Amygdala (tissue), 56 donors: ENCODE measurements around the gene FASTK.
A peak's percentile ranks its signal among the peaks of the same experiment; 100 is the strongest.

ENCODE experiments used
- DNase-seq, 56 donors: peaks; one replicate each; lab custom pipeline; 2025; lab: John Stamatoyannopoulos, UW

FASTK gene

GRCh38 chr7:151080522-151081169 is at the start of gene FASTK:
TSS of gene FASTK (minus strand) at chr7:151080809. CDS start at chr7:151080766, 43 bp downstream.
- DNase-seq: peak; percentile 25 to 96 (median 86)

DNA sequence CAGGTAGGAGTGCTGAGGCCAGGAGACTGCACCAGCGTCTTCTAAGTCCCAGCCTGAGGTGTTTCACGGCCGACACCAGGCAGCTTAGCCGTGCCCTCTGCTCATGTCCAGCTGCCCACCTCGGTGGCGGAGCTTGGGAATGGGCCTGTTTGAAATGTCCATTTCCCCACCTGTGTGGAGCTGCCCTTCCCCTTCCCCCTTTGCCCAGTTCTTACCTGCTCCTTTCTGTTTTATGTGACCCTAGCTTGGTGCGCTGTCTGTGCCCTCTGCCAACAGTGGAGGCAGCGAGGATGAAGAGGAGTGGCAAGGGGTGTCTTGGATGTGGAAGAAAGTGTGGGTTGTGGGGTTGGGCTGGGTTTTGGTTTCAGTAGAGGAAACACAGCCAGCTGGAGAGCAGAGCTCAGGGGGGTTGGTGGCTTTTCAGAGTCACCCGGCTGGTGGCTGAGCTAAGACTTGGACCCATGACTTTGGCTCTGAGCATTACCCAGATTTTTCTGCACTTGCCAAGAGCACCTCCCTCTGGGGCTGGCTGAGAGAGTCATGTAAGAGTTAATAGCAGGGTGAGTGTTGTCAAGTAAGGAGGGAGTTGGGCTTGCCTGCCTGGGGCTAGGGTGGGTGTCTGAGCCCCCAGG is 49.5 kb upstream of the FASTK start:
- DNase-seq: no peak

GRCh38 chr7:151129117-151129959 is 48.7 kb upstream of the FASTK start:
- no peak for DNase-seq

DNA sequence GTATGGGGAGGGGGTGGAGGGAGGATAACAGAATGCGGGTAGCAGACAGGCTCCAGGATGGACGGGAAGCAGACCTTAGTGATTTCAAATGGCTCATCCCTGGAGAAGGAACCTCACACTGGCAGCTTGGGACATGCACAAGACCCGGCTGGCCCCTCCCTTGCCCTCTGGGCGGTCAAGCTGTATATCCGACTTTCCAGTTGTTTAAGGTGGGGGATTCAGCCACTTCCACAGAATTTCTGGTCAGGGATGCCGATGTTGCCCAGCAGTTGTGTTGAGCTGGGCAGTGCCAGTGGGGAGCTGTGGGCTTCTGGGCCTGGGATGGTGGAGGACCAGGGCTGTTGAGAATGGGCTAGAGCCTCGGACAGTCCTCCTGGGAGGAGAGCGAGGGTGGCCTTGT is 48.1 kb upstream of the FASTK start:
- DNase-seq: no peak

GRCh38 chr7:151128144-151128543 is 47.5 kb upstream of the FASTK start:
- DNase-seq: no peak

DNA sequence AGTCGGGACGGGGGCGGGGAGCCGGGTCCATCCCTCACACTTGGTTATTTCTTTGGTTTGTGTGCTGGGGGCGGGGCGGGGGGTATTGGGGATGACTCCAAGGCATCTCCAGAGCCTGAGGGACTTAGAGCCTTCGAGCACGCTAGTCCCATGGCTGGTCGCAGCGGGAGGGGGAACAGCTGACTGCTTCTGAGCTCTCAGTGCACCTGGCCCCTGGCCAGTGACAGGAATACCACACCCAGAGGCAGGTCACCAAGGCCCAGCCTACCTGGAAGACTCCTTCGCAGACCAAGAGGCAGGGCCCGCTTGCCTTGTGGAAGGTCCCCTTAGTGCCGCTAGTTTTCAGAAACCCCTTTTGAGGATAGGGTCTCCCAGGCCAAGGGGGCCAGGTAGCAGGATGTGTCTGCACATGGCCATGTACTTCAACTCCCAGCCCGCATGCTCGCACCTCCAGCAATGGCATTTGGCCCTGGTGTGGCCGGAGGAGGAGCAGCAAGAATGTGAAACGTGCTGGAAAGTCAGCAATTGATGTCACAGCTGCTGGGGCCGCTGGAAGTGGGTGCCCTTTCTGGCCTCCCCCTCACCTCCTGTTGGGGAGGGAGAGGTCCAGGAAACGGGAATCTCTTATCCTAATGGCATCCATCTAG is 46.0 kb upstream of the FASTK start:
- no peak for DNase-seq

- DNase-seq: no peak
These were observed 45.4 kb upstream of the FASTK start for GRCh38 chr7:151125846-151126481.

GRCh38 chr7:151125470-151125845 is 44.8 kb upstream of the FASTK start:
- DNase-seq: peak in 1 of 56 donors; percentile 23

- no peak for DNase-seq
These were observed 44.3 kb upstream of the FASTK start for GRCh38 chr7:151124899-151125399.

DNA sequence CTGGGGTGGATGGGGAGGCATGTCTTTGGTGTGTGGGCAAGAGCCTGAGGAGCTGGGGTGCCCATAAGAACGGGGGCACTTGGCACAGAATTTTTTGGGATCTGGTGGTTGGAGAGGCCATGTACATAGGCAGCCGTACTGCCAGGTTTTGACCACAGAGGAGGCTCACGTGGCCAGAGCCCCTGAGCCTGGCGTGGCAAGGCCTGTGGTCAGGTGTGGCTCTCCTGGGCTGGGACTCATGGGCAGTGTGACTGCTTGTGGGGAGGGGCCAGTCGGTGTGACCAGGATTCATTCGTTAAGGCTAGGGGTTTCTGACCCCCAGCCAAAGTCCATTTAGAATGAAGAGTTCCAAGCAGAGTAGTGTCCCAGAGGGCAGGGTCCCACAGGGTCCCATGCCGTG is 43.9 kb upstream of the FASTK start:
- DNase-seq: no peak

DNA sequence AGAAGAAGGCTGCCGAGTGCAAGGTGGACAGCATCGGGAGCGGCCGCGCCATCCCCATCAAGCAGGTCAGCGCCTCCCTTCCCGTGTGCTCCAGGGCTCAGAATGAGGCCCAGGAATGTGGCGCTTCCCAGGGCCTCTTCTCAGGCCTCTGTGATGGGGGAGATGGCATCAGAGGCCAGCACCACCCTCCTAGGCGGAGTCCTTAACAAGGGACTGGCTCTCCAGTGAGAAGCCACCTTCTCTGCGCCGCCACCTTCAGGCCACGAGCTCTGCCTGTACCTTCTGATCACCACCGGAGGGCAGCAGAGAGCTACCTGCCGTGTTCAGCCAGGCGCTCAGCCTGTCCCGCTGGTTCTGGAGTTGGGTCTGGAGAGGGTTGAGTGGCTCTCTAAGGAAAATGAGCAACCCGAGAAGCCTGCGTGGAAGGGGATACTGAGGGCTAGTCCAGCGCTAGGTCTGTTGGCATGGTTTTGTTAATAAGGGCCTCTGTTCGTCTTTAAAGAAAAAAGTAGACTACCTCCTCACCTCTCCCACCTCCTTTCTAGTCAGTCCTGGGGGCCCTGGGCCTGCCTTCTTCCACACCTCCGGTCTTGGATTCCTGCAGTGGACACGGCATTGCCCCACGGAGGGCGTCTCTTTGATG is 43.3 kb upstream of the FASTK start:
- DNase-seq: peak in 53 of 56 donors; percentile 15 to 85 (median 68)

GRCh38 chr7:151123158-151123821 is 42.7 kb upstream of the FASTK start:
- DNase-seq: no peak

DNA sequence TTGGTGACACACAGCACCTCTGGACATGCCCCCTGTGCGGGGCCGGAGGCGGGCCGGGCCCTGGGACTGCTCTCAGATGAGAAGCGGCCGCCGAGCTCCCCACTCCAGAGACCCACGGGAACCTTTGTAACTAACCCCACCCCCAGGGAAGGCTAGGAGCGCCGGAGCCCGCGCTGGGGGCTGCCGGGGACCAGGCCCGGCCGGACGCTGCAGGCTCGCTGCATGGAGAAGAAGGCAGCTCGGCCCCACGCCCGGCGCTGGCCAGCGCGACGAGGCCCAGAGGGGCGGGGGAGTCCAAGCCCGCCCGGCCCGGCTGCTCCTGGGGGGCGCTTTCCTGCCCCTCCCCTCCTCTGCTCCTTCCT is 42.2 kb upstream of the FASTK start:
- DNase-seq: no peak

DNA sequence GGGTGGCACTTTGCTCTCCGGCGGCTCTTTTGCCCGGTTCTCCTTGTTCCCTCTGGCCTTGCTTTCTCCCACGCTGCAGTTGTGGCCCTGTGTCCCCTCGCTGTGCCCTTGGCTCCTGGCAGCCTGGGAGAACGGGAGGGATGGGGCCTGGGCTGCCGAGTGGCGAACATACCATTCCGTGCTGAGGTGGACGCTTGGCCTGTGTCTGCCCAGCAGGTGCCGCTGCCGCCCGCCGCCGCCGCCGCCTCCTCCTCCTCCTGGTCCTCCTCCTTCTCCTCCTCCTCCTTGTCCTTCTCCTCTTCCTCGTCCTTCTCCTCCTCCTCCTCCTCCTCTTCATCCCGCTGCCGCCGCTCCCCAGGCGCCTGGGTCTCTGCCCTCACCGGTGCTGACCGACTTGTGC is 41.7 kb upstream of the FASTK start:
- no peak for DNase-seq

- DNase-seq: no peak
These were observed 41.0 kb upstream of the FASTK start for GRCh38 chr7:151121380-151122170.

- peak in 34 of 56 donors; percentile 13 to 80 (median 37) for DNase-seq
These were observed 40.3 kb upstream of the FASTK start for GRCh38 chr7:151120896-151121295.

DNA sequence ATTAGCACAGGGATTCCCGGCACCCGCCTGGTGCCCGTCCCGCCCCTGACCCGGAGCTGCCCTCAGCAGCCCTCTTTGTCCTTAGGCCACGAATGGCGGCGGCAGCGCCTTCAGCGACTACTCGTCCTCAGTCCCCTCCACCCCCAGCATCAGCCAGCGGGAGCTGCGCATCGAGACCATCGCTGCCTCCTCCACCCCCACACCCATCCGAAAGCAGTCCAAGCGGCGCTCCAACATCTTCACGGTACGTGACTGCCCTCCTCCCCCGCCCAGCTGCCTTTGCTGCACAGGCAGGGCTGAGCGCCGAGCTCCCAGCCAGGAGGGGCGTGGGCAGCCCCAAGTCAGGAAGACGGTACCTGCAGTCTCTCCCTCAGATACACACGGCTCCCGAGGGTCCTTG is 39.3 kb upstream of the FASTK start:
- DNase-seq: peak in 30 of 56 donors; percentile 17 to 69 (median 34)

DNA sequence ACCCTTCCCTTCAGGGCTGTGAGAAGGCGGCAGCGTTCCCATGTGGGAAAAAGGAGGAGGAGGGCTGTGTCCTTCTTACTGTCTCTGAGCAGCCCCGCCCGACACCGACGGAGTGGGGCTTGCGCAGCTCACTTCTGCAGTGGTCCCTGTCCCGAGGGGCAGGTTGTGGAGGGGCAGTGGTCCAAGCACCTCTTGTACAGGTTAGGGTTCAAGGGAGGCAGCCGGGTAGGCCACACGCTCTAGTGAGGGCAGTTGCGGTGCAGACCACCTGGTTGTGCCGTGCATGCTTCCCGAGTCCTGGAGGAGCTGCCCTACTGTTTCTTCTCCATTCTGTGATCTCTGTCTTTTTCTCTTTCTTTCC is 38.4 kb upstream of the FASTK start:
- DNase-seq: no peak
